ENCODE results near the gene OTOF. TPM values are rescaled to one million over a fixed set of nuclear protein-coding genes. Genes with fewer than 3 reads are reported as not detected.
"Not testable (repeated sequence)": the region's sequence is repeated elsewhere in the genome, so short reads cannot be mapped to it uniquely, and the experiment has no call there.

Gene OTOF
- total RNA-seq, 1 donor from 2014 or later = 0.26 TPM

GRCh38 chr2:26481706-26482105 is 3.8 kb upstream of the OTOF start:
- no peak for DNase-seq (ENCODE audit: low spot score)

GRCh38 chr2:26480566-26481423 is 2.9 kb upstream of the OTOF start:
- DNase-seq (ENCODE audit: low spot score) = no peak

GRCh38 chr2:26479789-26480565 is 2.1 kb upstream of the OTOF start:
- no peak for DNase-seq (ENCODE audit: low spot score)

- no peak for DNase-seq (ENCODE audit: low spot score)
Measured at GRCh38 chr2:26479131-26479788, 1.3 kb upstream of the OTOF start.

- no peak for DNase-seq (ENCODE audit: low spot score)
Measured at GRCh38 chr2:26478366-26478765, 442 bp upstream of the OTOF start.

GRCh38 chr2:26477126-26477910 is 606 bp downstream of the OTOF start:
- DNase-seq (ENCODE audit: low spot score) = no peak

DNA sequence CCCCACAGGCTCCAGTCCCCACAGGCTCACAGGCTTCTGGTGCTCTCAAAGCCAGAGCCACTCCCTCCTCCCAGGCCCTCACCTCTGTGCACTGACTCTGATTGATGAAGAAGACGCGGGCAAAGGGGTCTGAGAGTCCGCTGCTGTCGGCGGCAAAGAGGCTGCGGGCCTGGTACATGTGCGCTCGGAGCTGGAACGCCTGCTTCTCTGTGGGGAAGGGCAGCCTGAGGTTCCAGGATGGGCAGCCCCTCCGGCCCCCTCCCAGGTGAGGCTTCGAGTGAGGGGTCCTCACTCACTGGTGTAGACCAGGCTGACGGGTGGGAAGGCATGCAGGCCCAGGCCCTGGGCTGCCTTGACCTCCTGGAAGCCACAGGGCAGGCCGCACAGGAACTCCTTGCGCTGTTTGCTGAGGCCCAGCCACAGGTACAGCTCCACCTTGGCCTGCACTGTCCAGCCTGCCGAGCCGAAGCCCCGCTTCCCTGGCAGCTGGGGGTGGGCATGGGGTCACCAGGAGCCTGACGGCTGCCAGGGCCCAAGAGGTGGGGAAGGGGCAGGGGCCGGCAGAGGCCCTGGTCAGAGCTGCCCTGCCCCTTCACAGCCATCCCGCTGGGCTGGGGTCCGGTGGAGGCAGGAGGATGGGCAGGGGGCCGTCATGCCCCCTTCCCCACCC is 2.0 kb downstream of the OTOF start:
- no peak for DNase-seq (ENCODE audit: low spot score)

DNA sequence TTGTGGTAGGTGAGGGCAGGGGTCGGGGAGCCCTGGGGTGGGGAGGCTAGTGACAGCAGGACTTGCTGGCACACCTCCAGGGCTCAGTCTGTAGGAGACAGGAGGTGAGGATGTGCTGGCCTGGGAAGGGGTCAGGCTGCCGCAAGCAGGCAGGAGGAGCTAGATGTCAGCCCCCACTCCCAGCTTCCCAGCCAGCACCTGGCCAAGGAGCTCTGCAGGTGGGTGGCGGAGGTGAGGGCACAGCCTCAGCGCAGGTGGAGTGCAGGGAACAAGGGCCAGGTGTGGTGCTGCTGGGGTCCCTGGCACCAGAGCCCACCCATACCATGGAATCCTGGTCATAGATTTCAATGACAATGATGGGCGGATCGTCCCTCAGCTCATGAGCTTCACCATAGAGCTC is 2.9 kb downstream of the OTOF start:
- DNase-seq (ENCODE audit: low spot score) = no peak

- DNase-seq (ENCODE audit: low spot score) = no peak
Measured at GRCh38 chr2:26474261-26474785, 3.6 kb downstream of the OTOF start.

GRCh38 chr2:26473796-26474195 is 4.1 kb downstream of the OTOF start:
- no peak for DNase-seq (ENCODE audit: low spot score)

DNA sequence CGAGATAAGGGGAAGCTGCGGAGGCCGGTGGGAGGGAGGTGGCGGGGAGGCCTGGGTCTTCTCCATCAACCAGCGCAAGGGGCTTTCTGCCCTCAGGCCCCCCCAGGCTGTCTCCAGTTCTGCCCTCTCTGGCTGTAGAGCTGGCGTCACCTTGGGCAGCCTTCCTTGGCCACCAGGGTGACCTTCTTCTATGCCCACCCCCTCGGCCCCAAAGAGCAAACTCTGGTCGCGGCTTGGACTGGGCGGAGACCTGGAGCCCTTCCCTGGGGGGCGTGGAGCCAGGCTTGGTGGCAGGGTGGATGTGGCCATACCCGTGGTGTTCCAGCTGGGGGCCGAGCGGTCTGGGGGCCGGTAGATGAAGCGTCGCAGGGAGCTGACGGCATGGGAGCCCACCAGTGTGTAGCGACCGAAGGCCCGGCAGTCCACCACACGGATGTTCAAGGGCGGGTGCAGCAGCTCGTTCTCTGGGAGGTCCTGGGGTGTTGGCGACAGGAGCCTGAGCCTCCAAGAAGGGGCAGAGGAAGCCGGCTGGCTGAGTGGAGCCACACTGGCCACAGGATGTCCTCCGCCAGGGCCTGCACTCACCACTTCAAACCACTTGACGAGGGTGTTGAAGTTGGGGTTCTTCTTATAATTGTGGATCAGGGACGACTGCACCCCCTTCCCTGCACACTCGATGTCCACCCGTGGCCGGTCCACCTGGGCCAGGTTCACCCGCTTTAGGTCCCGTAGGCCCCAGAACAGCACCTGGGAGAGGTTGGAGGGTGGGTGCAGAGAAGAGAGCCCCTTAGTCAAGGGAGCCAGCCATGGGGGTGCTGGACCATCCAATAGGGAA is 4.9 kb downstream of the OTOF start:
- DNase-seq (ENCODE audit: low spot score) = no peak

DNA sequence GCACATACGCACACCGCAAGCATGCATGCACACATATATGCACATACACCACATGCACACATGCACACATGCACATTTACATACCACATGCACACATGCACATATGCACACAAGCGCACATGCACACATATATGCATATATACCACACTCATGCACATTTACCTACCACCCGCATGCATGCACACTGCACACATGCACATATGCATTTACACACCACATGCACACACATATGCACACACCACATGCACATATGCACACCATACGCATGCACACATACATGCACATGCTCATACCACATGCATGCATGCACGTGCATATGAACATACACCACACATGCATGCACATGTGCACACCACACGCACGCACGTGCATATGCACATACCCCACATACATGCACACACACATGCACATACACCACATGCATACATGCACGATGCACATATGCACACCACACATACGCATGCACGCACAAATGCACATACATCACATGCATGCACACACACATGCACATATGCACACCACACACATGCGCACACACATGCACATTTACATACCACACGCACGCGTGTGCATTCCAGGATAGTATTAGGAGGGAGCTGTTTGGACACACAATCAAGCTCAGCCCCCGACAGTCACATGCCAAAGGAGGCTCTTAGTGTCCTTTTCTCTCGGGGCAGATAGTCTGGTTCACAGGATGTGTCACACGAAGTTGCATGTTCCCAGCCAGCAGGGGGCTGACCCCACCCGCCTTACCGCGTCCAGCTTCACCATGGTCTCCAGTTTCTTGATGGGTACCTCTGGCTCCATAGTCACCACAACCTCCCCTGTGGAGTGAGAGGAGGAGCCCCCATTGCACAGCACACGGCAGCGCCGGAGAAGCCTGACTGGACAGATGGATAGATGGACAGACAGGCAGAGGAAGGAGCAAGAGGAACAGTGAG is 5.9 kb downstream of the OTOF start:
- no peak for DNase-seq (ENCODE audit: low spot score)

DNA sequence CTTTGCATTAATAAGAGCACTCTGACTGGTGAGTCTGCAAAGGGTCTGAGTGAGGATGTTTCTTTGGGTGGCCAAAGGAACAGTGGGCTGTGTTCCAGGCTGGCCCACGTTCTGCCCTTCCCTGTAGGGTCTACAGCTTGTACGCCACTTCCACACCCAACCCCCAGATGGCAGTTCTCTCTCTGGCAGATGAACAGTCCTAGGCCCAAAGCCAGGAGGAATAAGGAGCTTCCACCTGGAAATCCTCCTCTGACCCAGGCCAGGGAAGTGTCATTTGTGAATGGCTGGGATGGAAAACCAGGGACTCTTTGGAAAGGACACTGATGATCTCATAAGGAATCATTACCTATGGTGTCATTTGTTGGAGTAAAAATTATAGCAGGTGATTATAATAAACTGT is 6.6 kb downstream of the OTOF start:
- no peak for DNase-seq (ENCODE audit: low spot score)

DNA sequence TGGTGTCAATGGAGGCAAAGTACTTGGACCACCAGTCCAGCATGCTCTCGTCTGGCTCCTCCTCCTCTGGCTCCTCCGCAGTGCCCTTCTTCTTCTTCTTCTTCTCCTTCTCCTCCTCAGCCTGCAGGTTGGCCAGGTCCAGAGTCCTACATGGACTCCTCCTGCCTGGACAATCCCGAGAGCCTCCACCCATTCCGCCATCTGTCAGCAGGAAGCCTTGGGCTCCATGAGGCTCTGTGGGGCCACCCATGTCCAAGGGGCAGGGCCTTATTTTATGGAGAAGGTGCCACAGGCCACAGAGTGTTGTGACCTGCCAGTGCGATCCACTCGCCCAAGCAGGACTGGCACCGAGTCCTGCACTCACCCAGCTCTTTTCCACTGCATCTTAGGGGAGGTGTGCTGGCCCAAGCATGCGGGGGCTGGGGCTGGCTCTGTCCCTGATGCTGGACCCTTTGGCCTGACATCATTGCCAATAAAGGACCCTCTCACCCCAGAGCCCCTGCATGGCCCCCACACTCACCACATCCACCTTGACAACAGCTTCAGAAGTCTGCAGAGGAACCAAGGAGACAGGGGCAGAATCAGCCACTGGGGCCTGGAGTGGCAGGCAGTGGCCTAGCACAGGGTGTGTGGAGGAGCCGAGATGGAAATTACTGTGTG is 7.2 kb downstream of the OTOF start:
- DNase-seq (ENCODE audit: low spot score) = no peak

DNA sequence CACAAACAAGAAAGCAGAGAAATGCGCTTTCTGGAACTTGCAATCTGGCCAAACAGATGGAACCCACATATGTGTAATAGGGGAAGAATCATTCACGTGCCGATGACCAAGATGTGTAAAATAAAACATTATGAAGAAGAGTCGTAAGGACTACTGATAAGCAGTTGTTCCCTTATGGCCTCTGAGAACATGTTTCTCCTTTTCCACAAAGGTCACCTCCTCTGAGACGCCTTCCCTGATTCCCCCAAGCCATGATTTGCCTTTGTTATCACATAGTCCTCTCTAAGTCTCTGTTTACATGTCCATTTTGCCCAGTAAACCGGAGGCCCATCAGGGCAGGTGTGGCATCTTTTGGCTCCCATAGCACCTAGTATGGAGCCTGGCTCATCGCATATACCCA is 8.0 kb downstream of the OTOF start:
- DNase-seq (ENCODE audit: low spot score) = no peak

DNA sequence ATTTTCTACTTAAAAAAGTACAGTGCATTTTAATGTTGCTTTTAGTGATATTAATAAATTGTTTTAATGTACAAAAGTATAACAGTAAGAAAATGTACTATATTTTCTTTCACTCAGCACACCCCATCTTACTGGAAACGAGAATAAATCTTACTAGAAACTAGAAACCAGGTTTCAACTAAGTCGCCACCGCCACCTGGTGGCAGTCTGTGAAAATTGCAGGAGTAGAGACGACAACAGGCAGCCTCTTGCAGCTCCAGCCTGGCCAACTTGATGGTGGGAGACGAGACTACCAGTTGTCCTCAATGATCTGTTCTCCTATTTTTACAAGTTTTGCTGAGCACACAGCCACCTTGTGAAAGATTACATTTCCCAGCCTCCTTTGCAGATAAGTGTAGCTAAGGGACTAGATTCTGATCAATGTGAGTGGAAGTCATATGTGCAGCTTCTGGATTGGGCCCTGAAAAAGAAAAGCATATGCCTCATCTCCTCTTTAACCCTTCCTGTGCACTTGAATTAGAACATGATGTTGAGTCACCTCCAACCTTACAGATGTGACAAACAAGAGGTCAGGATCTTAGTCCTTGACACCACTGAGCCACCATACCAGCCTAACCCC is 8.7 kb downstream of the OTOF start:
- no peak for DNase-seq (ENCODE audit: low spot score)

- not testable (repeated sequence) for DNase-seq (ENCODE audit: low spot score)
Measured at GRCh38 chr2:26468544-26468943, 9.4 kb downstream of the OTOF start.

Data from mesenteric fat pad (tissue), 1 donor.